ENCODE data around the gene SLFN12L. TPM values are rescaled to one million over a fixed set of nuclear protein-coding genes. Genes with fewer than 3 reads are reported as not detected.

Gene SLFN12L
- total RNA-seq, 1 experiment from 2014 or later: not detected

DNA sequence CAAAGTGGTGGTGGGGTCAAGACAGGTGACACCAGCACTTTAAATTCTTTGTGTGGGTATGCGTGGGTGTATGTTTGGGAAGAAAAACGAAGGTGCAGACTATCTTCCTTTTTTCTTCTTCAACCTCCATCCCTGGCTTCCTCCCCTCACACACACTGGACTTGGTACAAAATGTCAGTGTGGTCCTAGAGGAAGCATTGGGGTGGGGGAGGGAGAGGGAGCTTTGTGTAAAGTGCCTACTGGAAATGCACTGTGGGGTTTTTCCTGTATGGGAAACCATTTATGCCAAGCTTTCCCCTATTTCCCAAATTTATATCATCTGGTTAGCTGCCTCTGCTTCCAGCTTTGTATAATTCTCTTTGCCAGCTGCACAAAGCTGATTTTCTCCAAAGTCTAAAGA, 44.4 kb downstream of the SLFN12L start:
- Mint-ChIP-seq H3K4me1 (peaks cover 28 to 48% of the 10 kb centered on the region in 2 experiments), H3K4me3 (no peak overlapping the region), H3K27ac (no peak overlapping the region), H3K27me3 (ENCODE audit: low read depth) (peaks cover 96% of the 10 kb centered on the region), H3K9me3 (peaks cover 0 to 3% of the 10 kb centered on the region in 2 experiments; a peak in 2 of 5 replicates), H3K36me3 (ENCODE audit: insufficient read depth in 1 of 3, low read depth in 3 of 3) (no peaks in the 10 kb centered on the region; a peak in 1 of 7 replicates)
- H3K56ac ChIP-seq (ENCODE audit: insufficient read length, low read depth, low read length): no peak overlapping the region
- peaks cover 5% of the 10 kb centered on the region for H4K20me1 ChIP-seq (ENCODE audit: control insufficient read depth, insufficient read depth, insufficient read length)
- H2BK5ac ChIP-seq (ENCODE audit: insufficient read length, low read length): no peak overlapping the region
- no peak overlapping the region for H3K4me2 ChIP-seq (ENCODE audit: insufficient read depth, insufficient read length, low read length)
- no CpG with 5 or more reads among the region's 2 CpGs for WGBS (ENCODE audit: extremely low coverage, insufficient read length, low lambda C conversion rate)
- no peak overlapping the region for H2BK12ac ChIP-seq (ENCODE audit: insufficient read length, low read depth, low read length)
- no peak overlapping the region for H4K5ac ChIP-seq (ENCODE audit: insufficient read length, low read depth, low read length)
- no peak overlapping the region for H4K91ac ChIP-seq (ENCODE audit: insufficient read length, low read depth, low read length)
- no peak overlapping the region for H3T11ph ChIP-seq (ENCODE audit: low read length)
- no peak overlapping the region for H3K9ac ChIP-seq (ENCODE audit: extremely low read depth, insufficient read length, low read length)
- TF ChIP-seq, protein P1, sequence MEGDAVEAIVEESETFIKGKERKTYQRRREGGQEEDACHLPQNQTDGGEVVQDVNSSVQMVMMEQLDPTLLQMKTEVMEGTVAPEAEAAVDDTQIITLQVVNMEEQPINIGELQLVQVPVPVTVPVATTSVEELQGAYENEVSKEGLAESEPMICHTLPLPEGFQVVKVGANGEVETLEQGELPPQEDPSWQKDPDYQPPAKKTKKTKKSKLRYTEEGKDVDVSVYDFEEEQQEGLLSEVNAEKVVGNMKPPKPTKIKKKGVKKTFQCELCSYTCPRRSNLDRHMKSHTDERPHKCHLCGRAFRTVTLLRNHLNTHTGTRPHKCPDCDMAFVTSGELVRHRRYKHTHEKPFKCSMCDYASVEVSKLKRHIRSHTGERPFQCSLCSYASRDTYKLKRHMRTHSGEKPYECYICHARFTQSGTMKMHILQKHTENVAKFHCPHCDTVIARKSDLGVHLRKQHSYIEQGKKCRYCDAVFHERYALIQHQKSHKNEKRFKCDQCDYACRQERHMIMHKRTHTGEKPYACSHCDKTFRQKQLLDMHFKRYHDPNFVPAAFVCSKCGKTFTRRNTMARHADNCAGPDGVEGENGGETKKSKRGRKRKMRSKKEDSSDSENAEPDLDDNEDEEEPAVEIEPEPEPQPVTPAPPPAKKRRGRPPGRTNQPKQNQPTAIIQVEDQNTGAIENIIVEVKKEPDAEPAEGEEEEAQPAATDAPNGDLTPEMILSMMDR (conservative IDR thresholded peaks at IDR 0.05): no peak
- no peaks in the 10 kb centered on the region for H3K4me1 ChIP-seq (ENCODE audit: insufficient read depth, low read length)
- no peaks in the 10 kb centered on the region for H3K9me3 ChIP-seq (ENCODE audit: control insufficient read depth, low read depth, low read length)
- no peak overlapping the region for H3K4ac ChIP-seq (ENCODE audit: low read depth, low read length)
- no peak overlapping the region for H2AK5ac ChIP-seq (ENCODE audit: insufficient read length, low read length)
- H3K27me3 ChIP-seq (ENCODE audit: insufficient read depth, low read length): peaks cover 87% of the 10 kb centered on the region
- no peak overlapping the region for H2AFZ ChIP-seq (ENCODE audit: low read length)
- H2BK15ac ChIP-seq (ENCODE audit: low read depth, low read length): no peak overlapping the region
- DNase-seq: no peak
- H3K79me1 ChIP-seq (ENCODE audit: insufficient read depth, low read depth, low read length, poor library complexity, severe bottlenecking): no peaks in the 10 kb centered on the region
- H3K23me2 ChIP-seq (ENCODE audit: insufficient read length, low read depth, low read length, poor library complexity, severe bottlenecking): peaks cover 8% of the 10 kb centered on the region
- H3K18ac ChIP-seq (ENCODE audit: insufficient read length, low read depth, low read length): no peak overlapping the region
- no peak overlapping the region for H3K23ac ChIP-seq (ENCODE audit: insufficient read length, low read depth, low read length)
- H3K14ac ChIP-seq (ENCODE audit: insufficient read depth, low read length): no peak overlapping the region
- H3K27ac ChIP-seq (ENCODE audit: insufficient read length, low read depth, low read length): no peak overlapping the region
- no peak overlapping the region for H2BK20ac ChIP-seq (ENCODE audit: low read depth, low read length, poor library complexity, severe bottlenecking)
- no peak overlapping the region for H4K8ac ChIP-seq (replicated peaks; ENCODE audit: insufficient read length, low read depth, low read length)
- no peaks in the 10 kb centered on the region for H3K79me2 ChIP-seq (ENCODE audit: insufficient read depth, low read length)
- no peak overlapping the region for H2BK120ac ChIP-seq (ENCODE audit: low read depth, low read length, poor library complexity, severe bottlenecking)
